Mucosa of descending colon (tissue), 3 donors: Measurements from ENCODE around the gene TMEM178B. TPM values are rescaled to one million over a fixed set of nuclear protein-coding genes. Genes with fewer than 3 reads are reported as not detected.

Source experiments
- ATAC-seq: fragments of 200-7000 bp; cut with Tn5 transposase; one replicate; pipeline ENCODE4 v1.9.1; 2020; ENCODE audit warnings: mild to moderate bottlenecking, moderate library complexity
- DNase-seq, 3 donors: peaks; one replicate each; pipeline ENCODE4 v3.0.0-alpha.2; 2020
- H3K36me3 ChIP-seq: fragments of 200-600 bp; one replicate; pipeline ENCODE4 v1.8.0; 2021; ENCODE audit warnings: low read depth, mild to moderate bottlenecking
- H3K4me1 ChIP-seq: fragments of 200-600 bp; one replicate; pipeline ENCODE4 v1.8.0; 2021; ENCODE audit warnings: low read depth, mild to moderate bottlenecking
- H3K4me3 ChIP-seq: fragments of 200-600 bp; one replicate; pipeline ENCODE4 v1.8.0; 2021; ENCODE audit warnings: mild to moderate bottlenecking
- H3K9me3 ChIP-seq: fragments of 200-600 bp; one replicate; pipeline ENCODE4 v1.8.0; 2021; ENCODE audit warnings: mild to moderate bottlenecking
- intact Hi-C, 2 donors: fragments of 100-400 bp; cut with DNase I in 1 of 2; cut with micrococcal nuclease in 1 of 2; formaldehyde crosslinking; loops; one replicate each; pipeline versions ENCODE4 v1.11.0 to v1.11.1; 2022; cut with DNase I, micrococcal nuclease
- total RNA-seq, 3 donors: library from RNA; stranded (reverse); fragmentation: NEBNext Ultra II Directional in 2 of 3; extraction: Animal tissue kit (Norgen Biotek cat#: 25700) in 2 of 3; gene quantifications; one replicate each; pipeline versions ENCODE4 v1.2.1 to v1.2.4, GENCODE V29; 2021 to 2023
- TF ChIP-seq, protein P1 (sequence below): fragments of 200-600 bp; IDR thresholded peaks from one replicate; pipeline ENCODE4 v1.8.0; 2022; ENCODE audit warnings: antibody characterized with exemption, mild to moderate bottlenecking
- donor health status: DM: no; HTN: no; CAD: no; lungs with moderate emphysema.
- donor health status: DM: no; HTN: no; CAD: no.
- donor health status: DM: no; HTN: yes; CAD: no.

Gene TMEM178B
- total RNA-seq, 3 donors from 2014 or later, result 0.22 to 2.0 (median 0.32) TPM

DNA sequence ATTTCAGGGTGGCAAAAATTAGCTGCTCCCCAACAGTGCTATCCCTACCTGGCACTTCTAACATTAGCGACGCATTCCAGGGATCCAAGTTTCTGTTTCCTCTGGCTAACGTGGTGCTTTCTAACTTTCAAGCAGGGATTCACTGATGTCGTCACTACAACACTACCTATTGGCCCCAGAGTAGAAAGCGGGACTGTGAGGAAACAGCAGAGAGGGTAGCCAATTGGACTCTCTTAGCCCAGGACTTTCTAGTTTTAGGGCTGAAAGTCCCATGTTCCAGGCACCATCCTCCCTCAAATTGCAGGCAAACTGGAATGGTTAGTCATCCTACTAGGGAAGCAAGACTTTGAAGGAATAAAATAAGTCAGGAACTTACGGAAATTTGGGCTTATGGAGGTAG is 388.1 kb downstream of the TMEM178B start:
- intact Hi-C loops, result no loop called here
- DNase-seq, result no peak
- H3K4me1 ChIP-seq, result no peaks in the 10 kb centered on the region
- no peak overlapping the region for H3K4me3 ChIP-seq
- H3K9me3 ChIP-seq, result no peaks in the 10 kb centered on the region
- no peaks in the 10 kb centered on the region for H3K36me3 ChIP-seq
- TF ChIP-seq, protein P1, sequence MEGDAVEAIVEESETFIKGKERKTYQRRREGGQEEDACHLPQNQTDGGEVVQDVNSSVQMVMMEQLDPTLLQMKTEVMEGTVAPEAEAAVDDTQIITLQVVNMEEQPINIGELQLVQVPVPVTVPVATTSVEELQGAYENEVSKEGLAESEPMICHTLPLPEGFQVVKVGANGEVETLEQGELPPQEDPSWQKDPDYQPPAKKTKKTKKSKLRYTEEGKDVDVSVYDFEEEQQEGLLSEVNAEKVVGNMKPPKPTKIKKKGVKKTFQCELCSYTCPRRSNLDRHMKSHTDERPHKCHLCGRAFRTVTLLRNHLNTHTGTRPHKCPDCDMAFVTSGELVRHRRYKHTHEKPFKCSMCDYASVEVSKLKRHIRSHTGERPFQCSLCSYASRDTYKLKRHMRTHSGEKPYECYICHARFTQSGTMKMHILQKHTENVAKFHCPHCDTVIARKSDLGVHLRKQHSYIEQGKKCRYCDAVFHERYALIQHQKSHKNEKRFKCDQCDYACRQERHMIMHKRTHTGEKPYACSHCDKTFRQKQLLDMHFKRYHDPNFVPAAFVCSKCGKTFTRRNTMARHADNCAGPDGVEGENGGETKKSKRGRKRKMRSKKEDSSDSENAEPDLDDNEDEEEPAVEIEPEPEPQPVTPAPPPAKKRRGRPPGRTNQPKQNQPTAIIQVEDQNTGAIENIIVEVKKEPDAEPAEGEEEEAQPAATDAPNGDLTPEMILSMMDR, result no peak
- ATAC-seq, result no peak

DNA sequence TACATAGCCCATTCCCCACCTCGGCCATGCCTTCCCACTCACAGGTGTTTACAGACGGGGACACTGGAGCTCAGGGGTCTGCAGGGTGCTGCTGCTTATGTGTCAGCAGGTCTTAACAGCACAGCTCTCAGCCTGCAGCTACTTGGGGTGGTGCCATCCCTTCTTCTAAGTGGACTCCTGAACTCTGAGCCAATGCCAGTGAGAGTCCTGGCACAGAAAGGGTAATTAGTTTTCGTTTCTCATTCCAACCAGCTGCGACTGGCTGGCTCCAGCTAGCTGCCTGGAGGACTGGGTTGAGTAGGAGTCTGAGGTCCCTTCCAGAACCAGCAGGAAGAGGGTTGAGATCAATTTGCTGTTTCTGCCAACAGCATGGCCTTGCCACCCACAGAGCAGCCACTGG is 389.1 kb downstream of the TMEM178B start:
- H3K9me3 ChIP-seq, result no peaks in the 10 kb centered on the region
- TF ChIP-seq, protein P1, result no peak
- ATAC-seq, result no peak

DNA sequence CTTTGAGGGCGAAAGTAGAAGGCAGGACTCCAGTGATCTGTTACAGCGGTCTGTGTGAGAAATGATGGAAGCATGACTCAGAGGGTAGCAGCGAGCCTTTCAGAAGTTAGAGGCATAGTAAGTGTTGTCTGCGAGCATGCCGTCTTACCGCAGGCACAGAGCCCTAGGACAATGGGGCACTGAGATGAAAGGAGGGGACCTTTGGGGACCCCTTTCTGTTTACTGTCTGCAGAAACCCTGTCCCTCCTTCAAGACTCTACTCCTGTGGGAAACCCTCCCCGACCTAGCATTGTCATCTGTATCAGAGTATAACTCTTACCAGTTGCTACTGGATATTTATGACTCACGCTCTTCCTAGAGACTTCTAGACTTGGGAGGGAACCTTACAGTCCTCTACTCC is 390.1 kb downstream of the TMEM178B start:
- intact Hi-C loops, result no loop called here
- Histone ChIP-seq H3K36me3 (no peaks in the 10 kb centered on the region), H3K4me3 (no peak overlapping the region), H3K9me3 (no peaks in the 10 kb centered on the region), H3K4me1 (no peaks in the 10 kb centered on the region)
- ATAC-seq (no peak), DNase-seq (no peak)
- TF ChIP-seq, protein P1, result no peak

More for the DNA sequence above, 389.1 kb downstream of the TMEM178B start:
- Histone ChIP-seq H3K4me3 (no peak overlapping the region), H3K4me1 (no peaks in the 10 kb centered on the region), H3K36me3 (no peaks in the 10 kb centered on the region)
- DNase-seq, result no peak
- intact Hi-C loops, result no loop called here

DNA sequence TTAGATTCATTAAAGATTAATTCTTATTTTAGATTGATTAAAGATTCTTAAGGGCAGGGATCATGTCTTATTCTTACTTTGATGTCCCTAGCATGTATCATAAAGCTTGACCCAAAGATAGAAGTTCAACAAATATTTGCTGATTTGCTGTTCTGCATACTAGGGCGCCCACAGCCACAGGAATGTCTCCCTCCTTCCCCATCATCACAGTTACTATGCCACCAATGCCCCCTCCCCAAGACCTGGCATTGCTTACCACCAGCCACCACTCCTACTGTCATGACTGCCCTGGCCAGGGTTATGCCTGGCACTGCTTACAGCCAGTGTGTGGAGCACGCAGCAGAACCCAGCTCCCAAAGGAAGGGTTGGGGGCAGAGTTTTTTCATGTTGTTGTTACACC is 390.7 kb downstream of the TMEM178B start:
- Histone ChIP-seq H3K36me3 (no peaks in the 10 kb centered on the region), H3K9me3 (no peaks in the 10 kb centered on the region), H3K4me3 (no peak overlapping the region), H3K4me1 (no peaks in the 10 kb centered on the region)
- intact Hi-C loops, result no loop called here
- DNase-seq (no peak), ATAC-seq (no peak)
- TF ChIP-seq, protein P1, result no peak

DNA sequence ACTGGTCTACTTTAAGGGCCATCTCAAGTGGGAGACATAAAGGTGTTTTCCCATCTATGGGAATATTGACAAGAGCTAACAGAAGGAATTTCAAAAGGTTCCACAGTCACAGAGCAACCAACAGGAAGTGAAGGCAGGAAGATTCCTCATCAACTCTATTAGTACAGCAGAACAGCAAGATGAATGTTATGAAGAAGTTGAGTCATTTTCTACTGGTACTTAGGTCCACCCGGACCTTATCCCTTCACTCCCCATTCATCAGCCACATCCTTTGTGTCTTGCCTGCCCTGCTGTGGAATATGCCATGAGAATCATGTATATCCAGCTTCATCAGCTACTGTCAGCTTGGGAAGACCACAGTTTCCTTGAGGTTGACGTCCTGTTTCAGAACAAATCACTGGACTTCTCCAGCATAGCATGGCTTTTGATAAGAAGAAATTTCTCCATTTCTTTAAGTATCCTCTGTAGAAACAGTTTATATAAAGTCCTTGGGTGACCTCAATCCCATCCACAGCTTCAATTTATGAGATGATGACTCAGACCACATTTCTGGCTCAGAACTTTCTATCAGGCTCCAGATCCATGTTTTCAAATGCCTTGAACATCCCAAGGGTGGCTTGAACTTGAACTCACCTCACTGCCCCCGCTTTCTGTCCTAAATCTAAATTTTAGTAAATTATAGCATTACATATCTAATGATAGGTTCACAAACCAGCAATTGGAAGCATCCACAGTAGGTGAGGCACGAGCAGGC is 392.5 kb downstream of the TMEM178B start:
- Histone ChIP-seq H3K4me1 (no peaks in the 10 kb centered on the region), H3K4me3 (no peak overlapping the region), H3K36me3 (no peaks in the 10 kb centered on the region), H3K9me3 (no peaks in the 10 kb centered on the region)
- intact Hi-C loops, result no loop called here
- ATAC-seq, result no peak
- TF ChIP-seq, protein P1, result no peak
- no peak for DNase-seq
